ENCODE results near the gene LCE1F. TPM values are rescaled to one million over a fixed set of nuclear protein-coding genes. Genes with fewer than 3 reads are reported as not detected.

The LCE1F gene
- total RNA-seq, 3 donors from 2014 or later (not counting 1 experiment from before 2014, with no cell fraction given): not detected

- Mint-ChIP-seq H3K27me3 (ENCODE audit: low read depth in 2 of 2) (peaks cover 10 to 39% of the 10 kb centered on the region in 2 donors), H3K4me3 (no peak within 1 kb of the TSS), H3K36me3 (no peaks in the 10 kb centered on the region), H3K4me1 (no peaks in the 10 kb centered on the region), H3K9me3 (no peaks in the 10 kb centered on the region), H3K27ac (no peak within 1 kb of the TSS)
- no peak for TF ChIP-seq CTCF (IDR thresholded peaks at IDR 0.05)
- DNase-seq (no peak), ATAC-seq (no peak)
- Histone ChIP-seq H3K4me3 (ENCODE audit: low read length) (no peak within 1 kb of the TSS), H3K27ac (ENCODE audit: low read length) (no peak within 1 kb of the TSS), H3K4me1 (ENCODE audit: control insufficient read depth, insufficient read depth, low read length) (no peaks in the 10 kb centered on the region), H3K36me3 (ENCODE audit: control insufficient read depth, insufficient read depth, low read length) (no peaks in the 10 kb centered on the region), H3K9me3 (ENCODE audit: control insufficient read depth, insufficient read depth, low read length) (no peaks in the 10 kb centered on the region), H3K27me3 (ENCODE audit: control insufficient read depth, insufficient read depth, low read length) (no peaks in the 10 kb centered on the region)
- 73% methylated on average over 2 of the region's 3 CpGs for WGBS (ENCODE audit: insufficient coverage)
- intact Hi-C loops (cut with micrococcal nuclease): no loop called here
Observed at GRCh38 chr1:152806576-152806975, 31.6 kb downstream of the LCE1F start, which contains the start of gene LCE1C. Gene LCE1C, minus strand, starts transcription at chr1:152806651. Its CDS starts 1,173 bp downstream, at chr1:152805478.

GRCh38 chr1:152811050-152811449 lies 36.1 kb downstream of the LCE1F start:
- Mint-ChIP-seq H3K9me3 (no peaks in the 10 kb centered on the region), H3K4me1 (no peaks in the 10 kb centered on the region), H3K36me3 (no peaks in the 10 kb centered on the region), H3K4me3 (no peak overlapping the region), H3K27ac (no peak overlapping the region), H3K27me3 (ENCODE audit: low read depth in 2 of 2) (peaks cover 9 to 16% of the 10 kb centered on the region in 2 donors)
- Histone ChIP-seq H3K4me3 (ENCODE audit: low read length) (no peak overlapping the region), H3K27me3 (ENCODE audit: control insufficient read depth, insufficient read depth, low read length) (no peaks in the 10 kb centered on the region), H3K4me1 (ENCODE audit: control insufficient read depth, insufficient read depth, low read length) (no peaks in the 10 kb centered on the region), H3K36me3 (ENCODE audit: control insufficient read depth, insufficient read depth, low read length) (no peaks in the 10 kb centered on the region), H3K27ac (ENCODE audit: low read length) (no peak overlapping the region), H3K9me3 (ENCODE audit: control insufficient read depth, insufficient read depth, low read length) (no peaks in the 10 kb centered on the region)
- WGBS (ENCODE audit: insufficient coverage): 77% methylated on average over 2 of the region's 2 CpGs
- intact Hi-C loops (cut with micrococcal nuclease): no loop called here
- DNase-seq (no peak), ATAC-seq (no peak)
- no peak for TF ChIP-seq CTCF (IDR thresholded peaks at IDR 0.05)

GRCh38 chr1:152811671-152812070 lies 36.7 kb downstream of the LCE1F start, which contains the start of gene LCE1B:
Gene LCE1B, plus strand, starts transcription at chr1:152811971. Its CDS starts 476 bp downstream, at chr1:152812447.
- Histone ChIP-seq H3K4me3 (ENCODE audit: low read length) (no peak within 1 kb of the TSS), H3K36me3 (ENCODE audit: control insufficient read depth, insufficient read depth, low read length) (no peaks in the 10 kb centered on the region), H3K27ac (ENCODE audit: low read length) (no peak within 1 kb of the TSS), H3K27me3 (ENCODE audit: control insufficient read depth, insufficient read depth, low read length) (no peaks in the 10 kb centered on the region), H3K4me1 (ENCODE audit: control insufficient read depth, insufficient read depth, low read length) (no peaks in the 10 kb centered on the region), H3K9me3 (ENCODE audit: control insufficient read depth, insufficient read depth, low read length) (no peaks in the 10 kb centered on the region)
- WGBS (ENCODE audit: insufficient coverage): 100% methylated on average over 1 of the region's 2 CpGs
- Mint-ChIP-seq H3K9me3 (no peaks in the 10 kb centered on the region), H3K4me1 (no peaks in the 10 kb centered on the region), H3K36me3 (no peaks in the 10 kb centered on the region), H3K27me3 (ENCODE audit: low read depth in 2 of 2) (peaks cover 9 to 16% of the 10 kb centered on the region in 2 donors), H3K27ac (no peak within 1 kb of the TSS), H3K4me3 (no peak within 1 kb of the TSS)
- TF ChIP-seq CTCF (IDR thresholded peaks at IDR 0.05): no peak
- ATAC-seq: no peak
- intact Hi-C loops (cut with micrococcal nuclease): no loop called here
- no peak for DNase-seq

GRCh38 chr1:152817309-152817708 lies 42.4 kb downstream of the LCE1F start:
- DNase-seq (no peak), ATAC-seq (no peak)
- Histone ChIP-seq H3K27ac (ENCODE audit: low read length) (no peak overlapping the region), H3K36me3 (ENCODE audit: control insufficient read depth, insufficient read depth, low read length) (no peaks in the 10 kb centered on the region), H3K4me3 (ENCODE audit: low read length) (no peak overlapping the region), H3K27me3 (ENCODE audit: control insufficient read depth, insufficient read depth, low read length) (no peaks in the 10 kb centered on the region), H3K9me3 (ENCODE audit: control insufficient read depth, insufficient read depth, low read length) (no peaks in the 10 kb centered on the region), H3K4me1 (ENCODE audit: control insufficient read depth, insufficient read depth, low read length) (no peaks in the 10 kb centered on the region)
- no peaks in the 10 kb centered on the region for H3K9me3 Mint-ChIP-seq
- H3K36me3 Mint-ChIP-seq: no peaks in the 10 kb centered on the region
- H3K27ac Mint-ChIP-seq: no peak overlapping the region
- intact Hi-C loops (cut with micrococcal nuclease): no loop called here
- peaks cover 6 to 11% of the 10 kb centered on the region in 2 donors for H3K27me3 Mint-ChIP-seq (ENCODE audit: low read depth in 2 of 2)
- no peak for TF ChIP-seq CTCF (IDR thresholded peaks at IDR 0.05)
- no peak overlapping the region for H3K4me3 Mint-ChIP-seq
- H3K4me1 Mint-ChIP-seq: no peaks in the 10 kb centered on the region
- 91% methylated on average over 6 of the region's 6 CpGs for WGBS (ENCODE audit: insufficient coverage)

Measured in natural killer cell (primary cell).